Daoy (cell line): Measurements from ENCODE around the gene RANBP10. TPM values are rescaled to one million over a fixed set of nuclear protein-coding genes. Genes with fewer than 3 reads are reported as not detected.
A peak's percentile ranks its signal among the peaks of the same experiment; 100 is the strongest.

Experiments
- DNase-seq: peaks from one replicate; pipeline ENCODE4 v3.0.0-alpha.2; 2015; ENCODE audit warnings: low read depth
- total RNA-seq: library from RNA; depleted of rRNA; stranded (reverse); fragments of >200 nt; shearing (Covaris generic); gene quantifications from 2 replicates; pipeline ENCODE4 v1.2.3, GENCODE V29; 2014

Gene RANBP10
- total RNA-seq, 1 experiment from 2014 or later: 3.7 TPM

- no peak for DNase-seq
Measured at GRCh38 chr16:67741118-67741517, 65.2 kb downstream of the RANBP10 start.

GRCh38 chr16:67740391-67740790 lies 66.0 kb downstream of the RANBP10 start:
- DNase-seq: no peak

- DNase-seq: no peak
Measured at GRCh38 chr16:67736858-67737257, 69.5 kb downstream of the RANBP10 start.

- DNase-seq: no peak
Measured at GRCh38 chr16:67734731-67735201, 71.6 kb downstream of the RANBP10 start.

- no peak for DNase-seq
Measured at GRCh38 chr16:67733734-67734470, 72.5 kb downstream of the RANBP10 start.

- DNase-seq: no peak
Measured at GRCh38 chr16:67731753-67732095, 74.6 kb downstream of the RANBP10 start.

- no peak for DNase-seq
Measured at GRCh38 chr16:67731071-67731752, 75.1 kb downstream of the RANBP10 start.

GRCh38 chr16:67730326-67730725 lies 76.0 kb downstream of the RANBP10 start:
- no peak for DNase-seq

GRCh38 chr16:67729636-67730248 lies 76.6 kb downstream of the RANBP10 start:
- DNase-seq: no peak

GRCh38 chr16:67727521-67728485 lies 78.6 kb downstream of the RANBP10 start:
- DNase-seq: no peak

- DNase-seq: no peak
Measured at GRCh38 chr16:67726106-67727034, 80.0 kb downstream of the RANBP10 start.

GRCh38 chr16:67723911-67724305 lies 82.5 kb downstream of the RANBP10 start:
- no peak for DNase-seq

GRCh38 chr16:67723151-67723910 lies 83.0 kb downstream of the RANBP10 start:
- DNase-seq: peak; percentile 51

GRCh38 chr16:67720236-67720635 lies 86.1 kb downstream of the RANBP10 start:
- no peak for DNase-seq

- peak; percentile 40 for DNase-seq
Measured at GRCh38 chr16:67719778-67720144, 86.6 kb downstream of the RANBP10 start.

GRCh38 chr16:67719048-67719777 lies 87.1 kb downstream of the RANBP10 start, which contains the start of gene GFOD2:
Gene GFOD2, minus strand, starts transcription at chr16:67719316. Its CDS starts 33,601 bp downstream, at chr16:67685715.
- peak; percentile 96 for DNase-seq

- DNase-seq: no peak
Measured at GRCh38 chr16:67718668-67719047, 87.7 kb downstream of the RANBP10 start.

- no peak for DNase-seq
Measured at GRCh38 chr16:67716097-67716496, 90.3 kb downstream of the RANBP10 start.

GRCh38 chr16:67714522-67714921 lies 91.8 kb downstream of the RANBP10 start:
- no peak for DNase-seq
